NCI-H1092 (cell line): ENCODE results near the gene COL13A1.

Source experiments
- DNase-seq: peaks from one replicate; lab custom pipeline; 2025; lab: John Stamatoyannopoulos, UW

COL13A1 gene

GRCh38 chr10:69819716-69820506, 18.2 kb downstream of the COL13A1 start:
- no peak for DNase-seq

GRCh38 chr10:69820817-69821216, 19.1 kb downstream of the COL13A1 start:
- no peak for DNase-seq

- no peak for DNase-seq
Measured at GRCh38 chr10:69825604-69826003, 23.9 kb downstream of the COL13A1 start.

GRCh38 chr10:69826094-69826493, 24.4 kb downstream of the COL13A1 start:
- no peak for DNase-seq

GRCh38 chr10:69826789-69827554, 25.3 kb downstream of the COL13A1 start:
- DNase-seq = no peak

- no peak for DNase-seq
Measured at GRCh38 chr10:69828144-69828870, 26.6 kb downstream of the COL13A1 start.

- no peak for DNase-seq
Measured at GRCh38 chr10:69829775-69830174, 28.1 kb downstream of the COL13A1 start.

GRCh38 chr10:69831231-69831855, 29.6 kb downstream of the COL13A1 start:
- DNase-seq = no peak

- no peak for DNase-seq
Measured at GRCh38 chr10:69835233-69835632, 33.5 kb downstream of the COL13A1 start.

- no peak for DNase-seq
Measured at GRCh38 chr10:69835875-69836730, 34.4 kb downstream of the COL13A1 start.

- no peak for DNase-seq
Measured at GRCh38 chr10:69836731-69837030, 35.0 kb downstream of the COL13A1 start.

- DNase-seq = no peak
Measured at GRCh38 chr10:69837261-69837660, 35.6 kb downstream of the COL13A1 start.

- DNase-seq = no peak
Measured at GRCh38 chr10:69838418-69838817, 36.7 kb downstream of the COL13A1 start.

- DNase-seq = no peak
Measured at GRCh38 chr10:69838853-69839252, 37.1 kb downstream of the COL13A1 start.

GRCh38 chr10:69839696-69840345, 38.1 kb downstream of the COL13A1 start:
- DNase-seq = no peak

GRCh38 chr10:69840773-69841172, 39.1 kb downstream of the COL13A1 start:
- DNase-seq = no peak

- DNase-seq = no peak
Measured at GRCh38 chr10:69842020-69842419, 40.3 kb downstream of the COL13A1 start.

- no peak for DNase-seq
Measured at GRCh38 chr10:69842882-69843281, 41.2 kb downstream of the COL13A1 start.

GRCh38 chr10:69843923-69844322, 42.2 kb downstream of the COL13A1 start:
- DNase-seq = no peak

- DNase-seq = no peak
Measured at GRCh38 chr10:69844698-69845097, 43.0 kb downstream of the COL13A1 start.
